GM06990 (cell line): ENCODE measurements around the gene ZNF24.
A peak's percentile ranks its signal among the peaks of the same experiment; 100 is the strongest.

ENCODE experiments used
- DNase-seq: peaks from one replicate; pipeline ENCODE4 v3.0.0-alpha.2; 2011; ENCODE audit not compliant: insufficient read length; ENCODE audit errors: extremely low read depth
- H3K27me3 ChIP-seq: replicated peaks from 2 replicates; pipeline ENCODE4 v1.6.0; 2011; ENCODE audit warnings: low read length; ENCODE audit not compliant: control insufficient read depth, insufficient read depth
- H3K36me3 ChIP-seq: 2 replicates; pipeline ENCODE4 v1.5.1; 2011; ENCODE audit warnings: low read length; ENCODE audit not compliant: control insufficient read depth, insufficient read depth
- H3K4me3 ChIP-seq: replicated peaks from 2 replicates; pipeline ENCODE4 v1.5.1; 2011; ENCODE audit warnings: low read depth, mild to moderate bottlenecking, control low read depth, low read length
- CTCF ChIP-seq: IDR thresholded peaks from 2 replicates; pipeline ENCODE4 v1.5.1; 2011; ENCODE audit warnings: low read length, control low read depth, mild to moderate bottlenecking, inconsistent platforms; ENCODE audit not compliant: insufficient read depth, poor library complexity, severe bottlenecking

Gene ZNF24

DNA sequence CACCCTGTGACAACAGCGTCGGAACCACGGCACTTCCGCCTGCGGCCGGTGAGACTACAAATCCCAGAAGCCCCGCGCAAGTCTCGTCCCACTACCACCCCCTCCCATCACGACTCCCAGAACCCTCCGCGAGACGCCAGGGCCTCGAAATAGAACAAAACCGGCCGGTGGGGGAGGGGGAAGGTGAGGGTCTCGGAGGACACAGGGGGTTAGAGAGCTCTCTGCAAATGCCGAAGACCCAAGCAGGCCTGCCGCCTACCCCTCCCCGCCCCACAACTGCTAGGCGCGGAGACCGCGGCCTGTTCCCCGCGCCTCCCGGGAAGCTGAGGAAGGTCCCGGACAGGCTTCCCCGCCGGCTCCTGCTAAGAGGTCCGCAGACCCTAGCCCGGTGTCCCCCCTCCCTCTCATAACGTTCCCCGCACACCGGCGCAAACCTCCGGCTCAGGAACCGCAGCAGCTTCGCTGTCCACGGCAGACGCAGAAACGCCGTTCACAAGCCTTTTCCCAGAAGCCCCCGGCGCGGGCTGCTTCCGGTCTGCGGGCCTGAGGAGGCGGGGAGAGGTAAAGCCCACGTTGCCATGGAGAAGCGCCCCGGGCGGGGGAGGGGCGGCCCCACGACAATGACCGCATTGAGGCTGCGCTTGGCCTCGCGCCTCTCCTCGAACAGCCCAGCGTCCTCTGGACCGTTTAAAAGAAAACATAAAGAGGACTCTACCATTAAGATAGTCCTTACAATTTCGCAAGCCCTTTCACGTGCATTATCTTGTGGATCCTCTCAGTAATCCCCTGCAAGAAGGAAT is at the start of gene ZNF24:
Gene ZNF24 (minus strand): TSS at position 485 of the 800 bp plus-strand sequence. CDS start 3,770 bp downstream, outside the sequence.
- Histone ChIP-seq H3K36me3 (peaks cover 9% of the 10 kb centered on the region), H3K4me3 (peak within 1 kb of the TSS; percentile 92), H3K27me3 (no peaks in the 10 kb centered on the region)
- no peak for TF ChIP-seq CTCF
- DNase-seq = peak; percentile 94

GRCh38 chr18:35393716-35394115 is 49.5 kb upstream of the ZNF24 start:
- no peaks in the 10 kb centered on the region for H3K27me3 ChIP-seq
- no peak for TF ChIP-seq CTCF
- H3K36me3 ChIP-seq = no peaks in the 10 kb centered on the region
- no peak for DNase-seq
- H3K4me3 ChIP-seq = no peak overlapping the region

GRCh38 chr18:35392375-35392774 is 48.2 kb upstream of the ZNF24 start:
- Histone ChIP-seq H3K4me3 (no peak overlapping the region), H3K27me3 (no peaks in the 10 kb centered on the region), H3K36me3 (no peaks in the 10 kb centered on the region)
- no peak for TF ChIP-seq CTCF
- DNase-seq = no peak

DNA sequence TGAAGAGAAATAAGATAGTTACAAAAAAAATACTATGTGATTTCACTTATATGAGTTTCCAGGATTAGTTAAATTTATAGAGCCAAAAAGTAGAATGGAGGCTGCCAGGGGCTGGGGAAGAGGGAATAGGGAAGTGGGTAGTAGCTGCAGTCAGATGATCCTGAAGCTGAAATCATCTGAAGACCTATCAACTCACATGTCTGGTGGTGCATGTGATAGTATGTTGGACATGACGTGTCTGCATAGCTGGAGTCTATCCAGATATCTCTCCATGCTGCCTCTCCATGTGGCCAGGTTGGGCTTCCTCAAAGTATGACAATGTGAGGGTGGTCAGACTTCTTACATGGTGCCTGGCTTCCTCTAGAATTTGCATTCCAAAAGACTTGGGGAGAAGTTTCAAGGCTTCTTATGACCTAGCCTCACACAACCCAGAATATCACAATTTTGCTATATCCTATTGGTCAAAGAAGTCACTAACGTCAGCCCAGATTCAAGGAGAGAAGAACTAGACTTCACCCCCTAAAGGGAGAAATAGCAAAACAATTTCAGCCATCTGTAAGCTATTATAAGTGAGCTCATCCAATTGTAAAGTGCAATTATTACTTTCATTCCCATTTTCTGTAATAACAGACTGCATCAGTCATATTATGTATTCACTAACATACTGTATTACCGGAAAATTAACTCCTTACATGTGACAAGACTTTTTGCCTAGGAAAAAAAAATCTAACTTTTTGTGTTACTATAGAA is 46.9 kb upstream of the ZNF24 start:
- Histone ChIP-seq H3K4me3 (no peak overlapping the region), H3K36me3 (no peaks in the 10 kb centered on the region), H3K27me3 (no peaks in the 10 kb centered on the region)
- DNase-seq = no peak
- no peak for TF ChIP-seq CTCF

- no peaks in the 10 kb centered on the region for H3K36me3 ChIP-seq
- H3K27me3 ChIP-seq = no peaks in the 10 kb centered on the region
- H3K4me3 ChIP-seq = no peak overlapping the region
- DNase-seq = no peak
- no peak for TF ChIP-seq CTCF
Measured at GRCh38 chr18:35389095-35389618, 44.9 kb upstream of the ZNF24 start.
